C4-2B (cell line): Measurements from ENCODE around the gene GOLGA8K.
"Not testable (repeated sequence)": the region's sequence is repeated elsewhere in the genome, so short reads cannot be mapped to it uniquely, and the experiment has no call there.

Source experiments
- H3K27ac ChIP-seq: fragments of 450-650 bp; 2 replicates; pipeline ENCODE4 v1.5.1; 2017

The GOLGA8K gene

GRCh38 chr15:32350563-32351220 is 52.4 kb downstream of the GOLGA8K start:
- H3K27ac ChIP-seq, result not testable (repeated sequence)

GRCh38 chr15:32347037-32347436 is 56.1 kb downstream of the GOLGA8K start:
- not testable (repeated sequence) for H3K27ac ChIP-seq

DNA sequence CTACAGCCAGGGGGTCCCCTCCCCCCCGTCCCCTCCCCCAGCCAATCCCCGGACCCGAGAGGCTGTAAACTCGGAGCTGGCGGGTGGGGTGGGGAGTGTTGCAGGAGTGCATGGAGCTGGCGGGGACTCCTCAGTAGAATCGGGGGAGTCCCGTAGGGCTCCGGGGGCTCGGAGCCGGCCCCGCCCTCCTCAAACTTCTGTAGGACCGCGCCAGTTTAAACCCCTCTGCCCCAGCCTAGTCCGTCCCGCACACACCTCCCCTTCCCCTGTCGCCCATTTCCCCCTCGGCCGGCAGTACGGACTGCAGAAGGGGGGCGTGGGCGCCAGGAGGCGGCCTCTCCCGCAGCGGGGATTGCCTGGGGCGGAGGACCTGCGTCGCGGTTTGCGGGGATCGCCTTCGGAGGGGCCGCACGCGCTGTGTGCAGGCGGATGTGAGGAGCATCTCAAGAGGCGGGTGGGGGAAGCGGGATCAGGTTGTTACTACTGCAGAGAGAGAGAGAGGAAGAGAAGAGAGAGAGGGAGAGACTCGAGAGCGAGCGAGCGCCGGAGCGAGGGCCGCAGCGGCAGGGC is 57.0 kb downstream of the GOLGA8K start:
- H3K27ac ChIP-seq, result not testable (repeated sequence)

- not testable (repeated sequence) for H3K27ac ChIP-seq
Observed at GRCh38 chr15:32343921-32344320, 59.2 kb downstream of the GOLGA8K start.
